ENCODE measurements around the gene ARHGAP42. TPM values are rescaled to one million over a fixed set of nuclear protein-coding genes. Genes with fewer than 3 reads are reported as not detected.

The ARHGAP42 gene
- total RNA-seq, 1 donor from 2014 or later, result 16.3 TPM

- Histone ChIP-seq H3K27ac (no peak overlapping the region), H3K36me3 (no peaks in the 10 kb centered on the region), H3K27me3 (ENCODE audit: low read depth) (no peaks in the 10 kb centered on the region), H3K9me3 (no peaks in the 10 kb centered on the region), H3K4me3 (no peak overlapping the region), H3K4me1 (no peaks in the 10 kb centered on the region)
- intact Hi-C loops (cut with DNase I), result no loop called here
- TF ChIP-seq, protein P1, sequence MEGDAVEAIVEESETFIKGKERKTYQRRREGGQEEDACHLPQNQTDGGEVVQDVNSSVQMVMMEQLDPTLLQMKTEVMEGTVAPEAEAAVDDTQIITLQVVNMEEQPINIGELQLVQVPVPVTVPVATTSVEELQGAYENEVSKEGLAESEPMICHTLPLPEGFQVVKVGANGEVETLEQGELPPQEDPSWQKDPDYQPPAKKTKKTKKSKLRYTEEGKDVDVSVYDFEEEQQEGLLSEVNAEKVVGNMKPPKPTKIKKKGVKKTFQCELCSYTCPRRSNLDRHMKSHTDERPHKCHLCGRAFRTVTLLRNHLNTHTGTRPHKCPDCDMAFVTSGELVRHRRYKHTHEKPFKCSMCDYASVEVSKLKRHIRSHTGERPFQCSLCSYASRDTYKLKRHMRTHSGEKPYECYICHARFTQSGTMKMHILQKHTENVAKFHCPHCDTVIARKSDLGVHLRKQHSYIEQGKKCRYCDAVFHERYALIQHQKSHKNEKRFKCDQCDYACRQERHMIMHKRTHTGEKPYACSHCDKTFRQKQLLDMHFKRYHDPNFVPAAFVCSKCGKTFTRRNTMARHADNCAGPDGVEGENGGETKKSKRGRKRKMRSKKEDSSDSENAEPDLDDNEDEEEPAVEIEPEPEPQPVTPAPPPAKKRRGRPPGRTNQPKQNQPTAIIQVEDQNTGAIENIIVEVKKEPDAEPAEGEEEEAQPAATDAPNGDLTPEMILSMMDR (IDR thresholded peaks at IDR 0.05), result no peak
- no peak for DNase-seq
- ATAC-seq, result no peak
Measured at GRCh38 chr11:100957499-100957898, 270.4 kb downstream of the ARHGAP42 start.

GRCh38 chr11:100961633-100962032 is 274.5 kb downstream of the ARHGAP42 start:
- ATAC-seq (no peak), DNase-seq (no peak)
- intact Hi-C loops (cut with DNase I), result no loop called here
- TF ChIP-seq, protein P1 (IDR thresholded peaks at IDR 0.05), result no peak
- no peaks in the 10 kb centered on the region for H3K27me3 ChIP-seq (ENCODE audit: low read depth)
- no peak overlapping the region for H3K4me3 ChIP-seq
- no peaks in the 10 kb centered on the region for H3K36me3 ChIP-seq
- H3K9me3 ChIP-seq, result no peaks in the 10 kb centered on the region
- H3K4me1 ChIP-seq, result no peaks in the 10 kb centered on the region
- H3K27ac ChIP-seq, result no peak overlapping the region

DNA sequence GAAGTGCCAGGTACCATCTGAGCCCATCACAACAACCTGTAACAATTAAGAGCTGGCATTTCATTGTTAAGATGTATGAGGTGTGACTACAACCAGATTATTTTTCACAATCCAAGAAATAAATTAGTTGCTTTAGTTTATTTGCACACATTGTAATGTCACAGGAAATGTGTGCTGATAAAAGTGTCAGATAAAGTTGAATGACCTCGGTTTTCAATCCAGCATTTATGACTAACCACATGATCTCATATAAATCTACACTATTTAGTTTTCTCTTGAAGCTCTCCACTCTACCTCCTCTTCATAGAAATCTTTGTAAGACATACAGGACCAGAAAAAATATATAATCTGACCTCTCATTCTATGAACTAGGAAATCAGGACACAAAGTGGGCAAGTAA is 276.3 kb downstream of the ARHGAP42 start:
- Histone ChIP-seq H3K27me3 (ENCODE audit: low read depth) (no peaks in the 10 kb centered on the region), H3K4me1 (no peaks in the 10 kb centered on the region), H3K9me3 (peaks cover 6% of the 10 kb centered on the region), H3K27ac (no peak overlapping the region), H3K36me3 (no peaks in the 10 kb centered on the region), H3K4me3 (no peak overlapping the region)
- ATAC-seq (no peak), DNase-seq (no peak)
- TF ChIP-seq, protein P1 (IDR thresholded peaks at IDR 0.05), result no peak
- intact Hi-C loops (cut with DNase I), result no loop called here

DNA sequence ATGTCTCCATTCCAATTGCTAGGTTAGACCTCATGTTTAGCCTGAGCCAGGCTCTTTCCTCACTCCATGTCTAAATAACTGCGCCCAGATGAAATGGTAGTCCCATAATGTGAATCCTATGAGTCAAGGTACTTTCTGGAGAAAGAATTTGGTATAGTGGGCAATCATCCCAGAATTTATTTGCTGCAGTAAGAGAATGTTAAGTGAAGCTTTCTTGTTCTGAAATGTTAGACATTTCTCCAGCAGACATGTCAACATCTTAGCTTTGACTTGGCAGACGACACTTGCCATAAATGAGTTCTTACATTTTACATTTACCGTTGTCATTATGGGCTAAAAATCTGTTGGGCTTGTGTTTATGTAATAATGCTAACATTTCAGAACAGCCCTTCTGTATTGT is 277.3 kb downstream of the ARHGAP42 start:
- Histone ChIP-seq H3K4me3 (no peak overlapping the region), H3K4me1 (no peaks in the 10 kb centered on the region), H3K27ac (no peak overlapping the region), H3K36me3 (no peaks in the 10 kb centered on the region), H3K9me3 (peaks cover 9% of the 10 kb centered on the region), H3K27me3 (ENCODE audit: low read depth) (no peaks in the 10 kb centered on the region)
- DNase-seq, result no peak
- ATAC-seq, result no peak
- TF ChIP-seq, protein P1 (IDR thresholded peaks at IDR 0.05), result no peak
- intact Hi-C loops (cut with DNase I), result no loop called here

DNA sequence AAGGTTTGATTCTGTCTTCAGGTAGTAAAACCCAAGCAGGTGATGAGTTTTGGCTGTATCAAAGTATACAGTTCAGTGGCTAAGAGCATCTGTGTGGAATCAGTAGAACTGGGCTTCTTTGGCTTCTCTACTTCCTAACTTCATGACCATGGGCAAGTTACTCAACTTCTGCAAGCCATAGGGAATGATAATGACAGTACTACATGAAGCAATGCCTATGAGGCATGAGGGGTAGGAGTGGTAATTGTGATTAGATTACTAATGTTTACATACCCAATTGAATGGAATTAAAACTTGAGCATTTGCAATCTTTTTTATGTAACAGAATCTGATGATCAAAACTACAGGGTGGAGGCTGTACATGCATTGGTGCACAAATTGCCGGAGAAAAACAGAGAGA is 278.3 kb downstream of the ARHGAP42 start:
- no peaks in the 10 kb centered on the region for H3K36me3 ChIP-seq
- H3K27ac ChIP-seq, result no peak overlapping the region
- H3K4me3 ChIP-seq, result no peak overlapping the region
- intact Hi-C loops (cut with DNase I), result no loop called here
- ATAC-seq, result no peak
- H3K9me3 ChIP-seq, result peaks cover 9% of the 10 kb centered on the region
- DNase-seq, result no peak
- no peaks in the 10 kb centered on the region for H3K27me3 ChIP-seq (ENCODE audit: low read depth)
- TF ChIP-seq, protein P1 (IDR thresholded peaks at IDR 0.05), result no peak
- H3K4me1 ChIP-seq, result no peaks in the 10 kb centered on the region

DNA sequence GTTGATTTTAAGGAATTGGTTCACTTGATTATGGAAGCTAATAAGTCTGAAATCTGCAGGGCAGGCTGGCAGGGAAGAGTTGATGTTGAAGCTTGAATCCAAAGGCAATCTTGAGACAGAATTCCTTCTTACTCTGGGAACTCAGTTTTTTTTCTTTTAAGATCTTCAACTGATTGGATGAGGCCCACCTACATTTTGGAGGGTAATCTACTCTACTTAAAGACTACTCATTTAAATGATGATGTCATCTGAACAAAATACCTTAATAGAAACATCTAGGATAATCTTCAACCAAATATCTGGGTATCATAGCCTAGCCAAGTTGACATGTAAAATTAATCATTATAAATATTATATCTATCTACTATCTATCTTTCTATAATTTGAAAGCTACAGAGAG is 279.3 kb downstream of the ARHGAP42 start:
- ATAC-seq, result no peak
- TF ChIP-seq, protein P1 (IDR thresholded peaks at IDR 0.05), result no peak

More for the DNA sequence above, 279.3 kb downstream of the ARHGAP42 start:
- intact Hi-C loops (cut with DNase I), result no loop called here
- Histone ChIP-seq H3K4me3 (no peak overlapping the region), H3K27me3 (ENCODE audit: low read depth) (no peaks in the 10 kb centered on the region), H3K9me3 (peaks cover 9% of the 10 kb centered on the region), H3K27ac (no peak overlapping the region), H3K36me3 (no peaks in the 10 kb centered on the region), H3K4me1 (no peaks in the 10 kb centered on the region)
- DNase-seq, result no peak
